H9 (cell line): ENCODE data around the gene OTUB1. TPM values are rescaled to one million over a fixed set of nuclear protein-coding genes. Genes with fewer than 3 reads are reported as not detected.

Source experiments
- DNase-seq: peaks from one replicate; pipeline ENCODE4 v3.0.0-alpha.2; 2017
- H2AFZ ChIP-seq: one replicate; pipeline ENCODE4 v1.6.1; 2013; ENCODE audit warnings: mild to moderate bottlenecking, low read length, control low read depth, moderate library complexity
- H2AK5ac ChIP-seq: 2 replicates; pipeline ENCODE4 v1.6.1; 2013; ENCODE audit warnings: low read length, control low read depth, mixed read lengths; ENCODE audit not compliant: insufficient read length
- H2BK120ac ChIP-seq: one replicate; pipeline ENCODE4 v1.6.1; 2013; ENCODE audit warnings: low read depth, mild to moderate bottlenecking, low read length, control low read depth, inconsistent platforms; ENCODE audit not compliant: poor library complexity, severe bottlenecking
- H2BK12ac ChIP-seq: 2 replicates; pipeline ENCODE4 v1.6.1; 2013; ENCODE audit warnings: low read length, control low read depth, mixed read lengths, low read depth; ENCODE audit not compliant: insufficient read length
- H2BK15ac ChIP-seq: 2 replicates; pipeline ENCODE4 v1.6.1; 2013; ENCODE audit warnings: low read depth, low read length, control low read depth
- H2BK20ac ChIP-seq: one replicate; pipeline ENCODE4 v1.6.1; 2013; ENCODE audit warnings: low read depth, mild to moderate bottlenecking, low read length, control low read depth, inconsistent platforms; ENCODE audit not compliant: poor library complexity, severe bottlenecking
- H2BK5ac ChIP-seq: 2 replicates; pipeline ENCODE4 v1.6.1; 2013; ENCODE audit warnings: low read length, control low read depth, mixed read lengths; ENCODE audit not compliant: insufficient read length
- H3K14ac ChIP-seq: 2 replicates; pipeline ENCODE4 v1.6.1; 2013; ENCODE audit warnings: low read length, control low read depth; ENCODE audit not compliant: insufficient read depth
- H3K18ac ChIP-seq: 2 replicates; pipeline ENCODE4 v1.6.1; 2013; ENCODE audit warnings: low read depth, mild to moderate bottlenecking, mixed read lengths, low read length, control low read depth; ENCODE audit not compliant: insufficient read length
- H3K23ac ChIP-seq: 2 replicates; pipeline ENCODE4 v1.6.1; 2013; ENCODE audit warnings: low read length, control low read depth, mixed read lengths, low read depth; ENCODE audit not compliant: insufficient read length
- H3K23me2 ChIP-seq: 2 replicates; pipeline ENCODE4 v1.6.1; 2013; ENCODE audit warnings: low read depth, mild to moderate bottlenecking, mixed read lengths, low read length, control low read depth; ENCODE audit not compliant: insufficient read length, poor library complexity, severe bottlenecking
- H3K27ac ChIP-seq: 2 replicates; pipeline ENCODE4 v1.5.1; 2013; ENCODE audit warnings: low read length, control low read depth, mixed read lengths, low read depth; ENCODE audit not compliant: insufficient read length
- H3K27me3 ChIP-seq: 2 replicates; pipeline ENCODE4 v1.6.1; 2013; ENCODE audit warnings: low read length, control low read depth, inconsistent platforms; ENCODE audit not compliant: insufficient read depth
- H3K4ac ChIP-seq: 2 replicates; pipeline ENCODE4 v1.6.1; 2013; ENCODE audit warnings: low read depth, mild to moderate bottlenecking, control low read depth, inconsistent platforms, low read length, moderate library complexity
- H3K4me1 ChIP-seq: 2 replicates; pipeline ENCODE4 v1.6.1; 2013; ENCODE audit warnings: low read length, control low read depth, inconsistent platforms; ENCODE audit not compliant: insufficient read depth
- H3K4me2 ChIP-seq: 2 replicates; pipeline ENCODE4 v1.6.1; 2013; ENCODE audit warnings: low read length, control low read depth, mixed read lengths; ENCODE audit not compliant: insufficient read length, insufficient read depth
- H3K56ac ChIP-seq: 2 replicates; pipeline ENCODE4 v1.6.1; 2013; ENCODE audit warnings: low read depth, mild to moderate bottlenecking, mixed read lengths, low read length, control low read depth; ENCODE audit not compliant: insufficient read length
- H3K79me1 ChIP-seq: 2 replicates; pipeline ENCODE4 v1.6.1; 2013; ENCODE audit warnings: low read depth, mild to moderate bottlenecking, moderate library complexity, low read length, control low read depth, inconsistent platforms; ENCODE audit not compliant: insufficient read depth, poor library complexity, severe bottlenecking
- H3K79me2 ChIP-seq: 2 replicates; pipeline ENCODE4 v1.6.1; 2013; ENCODE audit warnings: low read length, control low read depth, inconsistent platforms; ENCODE audit not compliant: insufficient read depth
- H3K9ac ChIP-seq: 2 replicates; pipeline ENCODE4 v1.6.1; 2013; ENCODE audit warnings: low read length, control low read depth, mixed read lengths; ENCODE audit not compliant: insufficient read length; ENCODE audit errors: extremely low read depth
- H3K9me3 ChIP-seq: one replicate; pipeline ENCODE4 v1.6.1; 2013; ENCODE audit warnings: low read depth, low read length, inconsistent platforms; ENCODE audit not compliant: control insufficient read depth
- H3T11ph ChIP-seq: one replicate; pipeline ENCODE4 v1.6.1; 2013; ENCODE audit warnings: mild to moderate bottlenecking, low read length, control low read depth, inconsistent platforms
- H4K20me1 ChIP-seq: one replicate; pipeline ENCODE4 v1.6.1; 2013; ENCODE audit not compliant: control insufficient read depth, insufficient read length, insufficient read depth
- H4K5ac ChIP-seq: 2 replicates; pipeline ENCODE4 v1.6.1; 2013; ENCODE audit warnings: low read depth, mild to moderate bottlenecking, mixed read lengths, low read length, control low read depth; ENCODE audit not compliant: insufficient read length
- H4K8ac ChIP-seq: replicated peaks from 2 replicates; pipeline ENCODE4 v1.6.1; 2013; ENCODE audit warnings: low read length, control low read depth, mixed read lengths, low read depth; ENCODE audit not compliant: insufficient read length
- H4K91ac ChIP-seq: 2 replicates; pipeline ENCODE4 v1.6.1; 2013; ENCODE audit warnings: low read depth, mild to moderate bottlenecking, moderate library complexity, mixed read lengths, low read length, control low read depth; ENCODE audit not compliant: insufficient read length
- H3K27ac Mint-ChIP-seq, 3 experiments: 2 replicates in 2 of 3; 3 replicates in 1 of 3; pipeline ENCODE4 v1.8.0; 2020 to 2021; ENCODE audit warnings: mixed read lengths in 3 of 3, mild to moderate bottlenecking in 1 of 3, moderate library complexity in 1 of 3
- H3K27me3 Mint-ChIP-seq: 2 replicates; pipeline ENCODE4 v1.8.0; 2021; ENCODE audit warnings: low read depth, mild to moderate bottlenecking, moderate library complexity, mixed read lengths
- H3K36me3 Mint-ChIP-seq, 3 experiments: 2 replicates in 2 of 3; 3 replicates in 1 of 3; pipeline ENCODE4 v1.8.0; 2020 to 2021; ENCODE audit warnings: low read depth in 3 of 3, mixed read lengths in 3 of 3; ENCODE audit not compliant: insufficient read depth in 1 of 3
- H3K4me1 Mint-ChIP-seq, 2 experiments: 2 replicates each; pipeline ENCODE4 v1.8.0; 2020; ENCODE audit warnings: mixed read lengths in 2 of 2
- H3K4me3 Mint-ChIP-seq, 2 experiments: 2 replicates in 1 of 2; 3 replicates in 1 of 2; pipeline ENCODE4 v1.8.0; 2020 to 2021; ENCODE audit warnings: mild to moderate bottlenecking in 2 of 2, mixed read lengths in 2 of 2, moderate library complexity in 1 of 2
- H3K9me3 Mint-ChIP-seq, 2 experiments: 2 replicates in 1 of 2; 3 replicates in 1 of 2; pipeline ENCODE4 v1.8.0; 2020; ENCODE audit warnings: mild to moderate bottlenecking in 2 of 2, mixed read lengths in 2 of 2, moderate library complexity in 1 of 2
- WGBS: extraction: QIAGEN DNeasy Blood & Tissue Kit; methylation state at CpG from one replicate; pipeline ENCODE4 v1.1.7; 2013; ENCODE audit warnings: missing lambda C conversion rate, low lambda C conversion rate, mixed read lengths; ENCODE audit not compliant: insufficient read length; ENCODE audit errors: extremely low coverage; 5-methylcytosine and 5-hydroxymethylcytosine counted together
- total RNA-seq: library from RNA; stranded (reverse); gene quantifications from 2 replicates; pipeline ENCODE4 v1.2.1, GENCODE V29; 2021
- TF ChIP-seq, protein P1 (sequence below): fragments of 200-600 bp; sonication (generic); conservative IDR thresholded peaks from 3 replicates; pipeline ENCODE4 v1.8.0; 2021; ENCODE audit warnings: antibody characterized with exemption, mild to moderate bottlenecking

OTUB1 gene
- total RNA-seq, 1 experiment from 2014 or later: 114 TPM

DNA sequence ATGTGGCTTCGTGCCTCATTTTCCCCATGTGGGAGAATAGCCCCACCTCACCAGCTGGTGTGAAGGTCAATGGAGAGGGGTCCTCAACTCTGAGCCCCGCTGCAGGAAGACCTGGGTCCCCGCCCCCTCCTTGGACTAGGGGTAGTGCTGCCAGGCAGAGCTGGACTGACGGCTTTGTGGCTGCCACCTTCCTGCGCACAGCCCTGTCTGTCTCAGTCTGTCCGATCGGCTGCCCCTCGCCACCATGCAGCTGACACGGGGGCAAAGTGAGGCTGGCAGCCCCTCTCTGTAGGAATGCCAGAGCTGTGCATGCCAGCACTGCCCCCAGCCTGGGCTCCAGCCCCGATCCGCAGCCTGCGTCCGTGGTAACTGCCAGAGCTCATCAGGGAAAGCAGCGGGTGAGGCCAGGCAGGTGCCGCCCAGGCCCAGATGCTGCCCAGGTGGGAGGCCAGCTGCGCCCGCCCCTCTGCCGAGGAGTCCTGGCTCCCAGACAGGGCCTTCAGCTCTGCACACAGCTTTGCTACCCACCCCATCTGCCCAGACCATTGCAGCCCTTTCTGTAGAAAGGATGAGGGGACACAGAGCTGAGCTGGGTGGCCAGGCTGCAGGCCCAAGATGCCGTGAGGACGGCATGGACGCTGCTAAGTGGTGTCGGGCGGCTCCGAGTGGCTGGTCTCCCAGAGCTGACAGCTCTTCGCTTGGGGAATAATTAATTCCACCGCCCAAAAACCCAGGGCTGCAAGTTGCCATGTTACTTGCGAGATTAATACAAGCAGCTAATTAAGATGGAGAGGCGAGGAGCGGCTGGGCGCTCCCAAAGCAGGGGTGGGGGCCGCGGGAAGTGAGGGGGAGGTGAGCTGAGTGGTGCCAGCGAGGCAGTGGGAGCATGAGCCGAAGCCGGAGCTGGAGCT is 30.0 kb downstream of the OTUB1 start:
- H3K18ac ChIP-seq: no peak overlapping the region
- no peak overlapping the region for H3K27ac ChIP-seq
- H3K14ac ChIP-seq: no peak overlapping the region
- H3K4me1 ChIP-seq: no peaks in the 10 kb centered on the region
- H3K27me3 ChIP-seq: peaks cover 9% of the 10 kb centered on the region; the same call in 1 of the 2 replicates
- no CpG with 5 or more reads among the region's 35 CpGs for WGBS
- no peak overlapping the region for H2BK120ac ChIP-seq
- peaks cover 12 to 18% of the 10 kb centered on the region in 2 experiments for H3K4me1 Mint-ChIP-seq
- H4K5ac ChIP-seq: no peak overlapping the region
- no peak overlapping the region for H3T11ph ChIP-seq
- peaks cover 0 to 2% (median 0%) of the 10 kb centered on the region in 3 experiments; a peak in 2 of 7 replicates for H3K36me3 Mint-ChIP-seq
- H3K9me3 ChIP-seq: no peaks in the 10 kb centered on the region
- H3K4ac ChIP-seq: no peak overlapping the region
- DNase-seq: no peak
- no peak overlapping the region for H3K27ac Mint-ChIP-seq
- no peaks in the 10 kb centered on the region for H3K79me2 ChIP-seq
- peaks cover 67% of the 10 kb centered on the region for H3K27me3 Mint-ChIP-seq
- H2BK5ac ChIP-seq: no peak overlapping the region
- TF ChIP-seq, protein P1, sequence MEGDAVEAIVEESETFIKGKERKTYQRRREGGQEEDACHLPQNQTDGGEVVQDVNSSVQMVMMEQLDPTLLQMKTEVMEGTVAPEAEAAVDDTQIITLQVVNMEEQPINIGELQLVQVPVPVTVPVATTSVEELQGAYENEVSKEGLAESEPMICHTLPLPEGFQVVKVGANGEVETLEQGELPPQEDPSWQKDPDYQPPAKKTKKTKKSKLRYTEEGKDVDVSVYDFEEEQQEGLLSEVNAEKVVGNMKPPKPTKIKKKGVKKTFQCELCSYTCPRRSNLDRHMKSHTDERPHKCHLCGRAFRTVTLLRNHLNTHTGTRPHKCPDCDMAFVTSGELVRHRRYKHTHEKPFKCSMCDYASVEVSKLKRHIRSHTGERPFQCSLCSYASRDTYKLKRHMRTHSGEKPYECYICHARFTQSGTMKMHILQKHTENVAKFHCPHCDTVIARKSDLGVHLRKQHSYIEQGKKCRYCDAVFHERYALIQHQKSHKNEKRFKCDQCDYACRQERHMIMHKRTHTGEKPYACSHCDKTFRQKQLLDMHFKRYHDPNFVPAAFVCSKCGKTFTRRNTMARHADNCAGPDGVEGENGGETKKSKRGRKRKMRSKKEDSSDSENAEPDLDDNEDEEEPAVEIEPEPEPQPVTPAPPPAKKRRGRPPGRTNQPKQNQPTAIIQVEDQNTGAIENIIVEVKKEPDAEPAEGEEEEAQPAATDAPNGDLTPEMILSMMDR: no peak
- H4K91ac ChIP-seq: no peak overlapping the region
- H3K4me2 ChIP-seq: no peak overlapping the region
- no peak overlapping the region for H2BK12ac ChIP-seq
- H4K8ac ChIP-seq: no peak overlapping the region
- no peaks in the 10 kb centered on the region for H3K79me1 ChIP-seq
- H2AK5ac ChIP-seq: no peak overlapping the region
- no peak overlapping the region for H2AFZ ChIP-seq
- H3K4me3 Mint-ChIP-seq: no peak overlapping the region
- H3K9me3 Mint-ChIP-seq: no peaks in the 10 kb centered on the region; a peak in 1 of 5 replicates
- no peak overlapping the region for H2BK15ac ChIP-seq
- no peak overlapping the region for H3K23ac ChIP-seq
- H4K20me1 ChIP-seq: no peaks in the 10 kb centered on the region
- H2BK20ac ChIP-seq: no peak overlapping the region
- no peaks in the 10 kb centered on the region for H3K23me2 ChIP-seq
- no peak overlapping the region for H3K9ac ChIP-seq
- H3K56ac ChIP-seq: no peak overlapping the region
